NCI-H1930 (cell line): ENCODE results near the gene DCST1.

ENCODE experiments used
- DNase-seq, 2 experiments: peaks; one replicate each; lab custom pipeline; 2025; lab: John Stamatoyannopoulos, UW

DCST1 gene

DNA sequence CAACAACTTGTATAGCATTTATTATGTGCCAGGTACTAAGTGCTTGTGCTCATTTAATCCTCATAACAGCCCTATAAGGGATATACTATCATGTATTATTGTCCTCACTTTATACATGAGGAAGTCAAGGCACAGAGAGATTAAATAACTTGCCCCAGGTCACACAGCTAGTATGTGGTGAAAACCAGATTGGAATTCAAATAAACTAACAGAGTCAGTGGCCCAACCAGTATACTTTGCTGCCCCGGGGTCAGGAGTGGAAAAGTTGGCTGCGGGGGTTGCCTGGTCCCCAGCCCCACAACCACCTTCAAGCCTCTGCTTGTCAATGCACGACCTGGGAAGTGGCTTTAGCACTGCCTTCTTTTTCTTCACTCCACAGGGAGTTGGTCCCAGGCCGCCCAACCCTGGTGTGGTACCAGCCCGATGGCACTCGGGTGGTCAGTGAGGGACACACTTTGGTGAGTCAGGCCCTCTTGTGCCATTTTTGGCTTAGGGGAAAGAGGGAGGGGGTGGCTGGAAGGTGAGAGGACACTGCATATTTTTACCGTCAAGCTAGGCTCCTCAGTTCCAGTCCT, 20.0 kb downstream of the DCST1 start:
- DNase-seq: no peak

DNA sequence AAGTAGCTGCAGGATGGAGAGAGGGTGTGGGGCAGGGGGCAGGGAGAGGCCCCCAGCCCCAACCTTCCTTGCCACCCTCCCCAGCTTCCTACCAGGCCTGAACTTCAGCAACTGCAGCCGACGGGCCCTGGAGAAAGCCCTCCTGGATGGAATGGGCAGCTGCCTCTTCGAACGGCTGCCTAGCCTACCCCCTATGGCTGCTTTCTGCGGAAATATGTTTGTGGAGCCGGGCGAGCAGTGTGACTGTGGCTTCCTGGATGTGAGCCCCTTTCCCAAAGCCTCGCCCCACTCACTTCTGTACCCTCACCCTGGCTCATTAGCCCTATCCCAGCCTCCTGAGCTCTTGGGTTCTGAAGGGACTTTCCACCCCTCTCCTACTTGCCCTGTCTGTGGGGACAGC, 23.5 kb downstream of the DCST1 start:
- DNase-seq: no peak

DNA sequence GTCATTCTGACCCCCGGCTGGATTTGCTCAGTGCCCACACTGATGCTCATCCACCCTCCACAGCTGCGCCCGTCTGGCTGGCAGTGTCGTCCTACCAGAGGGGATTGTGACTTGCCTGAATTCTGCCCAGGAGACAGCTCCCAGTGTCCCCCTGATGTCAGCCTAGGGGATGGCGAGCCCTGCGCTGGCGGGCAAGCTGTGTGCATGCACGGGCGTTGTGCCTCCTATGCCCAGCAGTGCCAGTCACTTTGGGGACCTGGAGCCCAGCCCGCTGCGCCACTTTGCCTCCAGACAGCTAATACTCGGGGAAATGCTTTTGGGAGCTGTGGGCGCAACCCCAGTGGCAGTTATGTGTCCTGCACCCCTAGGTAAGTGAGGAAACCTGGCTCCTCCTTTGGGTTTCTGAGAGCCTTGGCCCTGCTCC, 24.2 kb downstream of the DCST1 start:
- DNase-seq: no peak

GRCh38 chr1:155060736-155061135, 27.1 kb downstream of the DCST1 start:
- no peak for DNase-seq

DNA sequence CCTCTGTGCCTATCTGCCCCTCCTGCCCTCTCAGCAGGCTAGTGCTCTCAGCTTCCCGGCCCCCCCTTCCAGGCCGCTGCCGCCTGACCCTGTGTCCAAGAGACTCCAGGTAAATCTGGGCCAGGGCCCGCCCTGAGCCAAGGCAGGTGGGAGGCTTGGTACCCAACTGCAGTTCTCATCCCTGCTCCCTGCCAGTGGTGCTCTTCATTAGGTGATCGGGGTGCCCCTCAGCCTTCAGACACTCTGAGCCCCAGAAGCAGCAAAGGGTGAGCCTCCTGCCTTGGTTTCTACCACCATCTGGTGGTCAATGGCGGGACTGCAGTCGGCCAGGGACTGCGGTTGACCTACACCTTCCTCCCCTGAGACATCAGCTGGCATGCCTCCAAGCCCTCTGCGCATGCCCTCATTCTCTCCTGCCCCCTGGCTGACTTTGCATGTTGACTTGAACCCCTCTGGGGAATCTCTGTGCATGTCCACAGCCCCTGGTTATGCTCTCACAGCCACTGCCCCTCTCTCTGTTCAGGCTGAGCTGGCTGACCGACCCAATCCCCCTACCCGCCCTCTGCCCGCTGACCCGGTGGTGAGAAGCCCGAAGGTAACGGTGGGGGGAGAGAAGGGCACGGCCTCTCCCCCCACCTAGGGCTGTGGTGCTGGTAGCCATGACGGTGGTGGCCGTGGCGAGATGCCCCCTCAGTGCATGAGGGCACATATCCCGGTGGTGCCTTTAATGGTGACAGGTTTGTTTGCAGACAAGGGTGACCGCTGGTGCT, 27.9 kb downstream of the DCST1 start:
- DNase-seq: peak; percentile 75 to 84

GRCh38 chr1:155062151-155062686, 28.6 kb downstream of the DCST1 start:
- no peak for DNase-seq

DNA sequence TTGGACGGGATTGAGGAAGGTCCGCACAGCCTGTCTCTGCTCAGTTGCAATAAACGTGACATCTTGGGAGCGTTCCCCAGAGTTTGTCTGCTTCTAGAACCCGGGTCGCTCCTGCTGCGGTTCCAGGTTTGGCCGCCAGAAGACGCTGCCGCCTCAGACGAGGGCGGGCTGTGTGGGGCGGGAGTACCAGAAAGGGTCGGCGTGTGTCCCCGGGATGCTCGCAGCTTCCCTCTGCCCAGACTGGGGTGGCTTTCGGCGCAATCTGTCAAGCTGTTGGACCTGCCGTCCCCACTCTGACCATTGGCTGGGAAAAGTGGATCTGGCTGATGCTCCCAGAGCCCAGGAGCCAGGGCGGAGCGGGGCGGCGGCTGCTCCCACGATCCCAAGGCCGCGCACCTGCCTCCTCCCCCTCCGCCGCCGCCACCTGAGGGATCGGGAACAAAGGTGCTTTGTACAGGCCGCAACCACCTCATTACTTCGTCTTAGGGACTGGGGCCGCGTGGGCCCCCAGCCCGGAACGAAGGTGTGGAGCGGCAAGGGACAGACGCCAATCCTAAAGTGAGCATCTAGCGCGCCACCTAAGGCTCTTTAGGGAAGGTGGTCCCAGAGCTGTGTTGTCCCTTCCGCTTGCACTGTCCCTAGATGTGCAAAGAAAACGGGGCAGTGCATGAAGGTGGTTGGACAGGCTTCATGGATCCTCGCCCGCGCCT, 29.2 kb downstream of the DCST1 start:
- DNase-seq: peak; percentile 19 to 67

- DNase-seq: peak; percentile 31 to 52
Measured at GRCh38 chr1:155063550-155064110, 30.0 kb downstream of the DCST1 start, which contains the start of gene EFNA4. Gene EFNA4 (plus strand): TSS chr1:155063740. CDS start chr1:155063824, 84 bp downstream.

DNA sequence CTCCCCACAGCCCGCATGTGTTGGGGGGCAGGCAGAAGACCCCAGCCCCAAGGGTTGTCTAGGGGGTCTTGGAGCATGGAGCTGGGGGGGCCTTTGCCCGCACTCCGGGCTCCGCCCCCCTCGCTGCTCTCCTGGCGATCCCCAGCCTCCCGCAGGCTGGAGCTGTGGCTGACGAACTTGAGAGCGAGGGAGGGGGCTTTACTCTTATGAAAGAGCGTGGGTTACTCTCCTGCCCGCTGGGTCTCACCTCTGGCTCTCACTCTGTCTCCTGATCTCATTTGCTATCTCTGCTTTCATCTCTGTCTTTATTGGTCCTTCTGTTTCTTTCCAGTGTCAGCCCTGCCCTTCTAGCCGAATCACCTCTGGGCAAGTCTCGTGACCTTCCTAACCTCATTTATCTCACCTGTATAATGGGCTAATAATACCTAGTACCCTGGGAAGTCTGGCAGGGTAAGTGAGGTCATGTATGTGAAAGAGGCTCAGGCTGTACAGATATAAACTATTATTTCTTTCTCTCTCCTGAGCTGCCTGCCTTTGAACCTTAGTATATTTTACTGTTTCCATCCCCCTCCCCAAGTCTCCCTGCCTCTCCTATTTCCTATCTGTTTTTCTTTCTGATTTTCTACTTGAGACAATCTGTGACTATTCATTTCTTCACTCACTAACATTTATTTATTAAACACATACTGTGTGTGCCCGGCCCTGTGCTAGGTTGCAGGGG, 30.6 kb downstream of the DCST1 start:
- DNase-seq: peak in 1 of 2 experiments; percentile 41

DNA sequence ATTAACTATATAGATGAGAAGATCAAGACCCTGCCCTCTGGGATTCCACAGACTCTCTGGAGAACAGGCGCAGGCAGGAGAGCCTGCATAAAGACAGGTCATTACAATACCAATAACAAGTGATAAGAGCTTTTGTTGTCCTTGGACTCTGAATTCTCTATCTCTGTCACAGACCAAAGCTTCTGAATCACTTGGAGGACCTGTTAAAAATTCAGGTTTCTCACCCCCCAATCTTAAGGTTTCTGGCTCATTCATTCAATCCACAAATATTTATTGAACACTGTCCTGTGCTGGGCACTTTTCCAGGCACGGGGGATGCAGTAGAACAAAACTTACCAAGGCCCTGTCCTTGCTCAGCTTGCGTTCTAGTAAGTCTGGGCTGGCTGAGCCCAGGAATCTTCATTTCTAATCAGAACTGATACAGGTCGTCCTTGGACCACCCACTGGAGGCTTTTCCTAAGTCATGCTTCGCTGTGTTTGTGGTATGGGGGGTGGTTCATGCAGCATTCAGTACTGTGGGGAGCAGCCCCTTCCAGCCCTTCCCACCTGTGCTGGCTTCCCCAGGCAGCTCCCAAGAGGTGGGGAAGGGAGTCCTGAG, 31.3 kb downstream of the DCST1 start:
- no peak for DNase-seq

GRCh38 chr1:155066777-155067176, 33.2 kb downstream of the DCST1 start:
- no peak for DNase-seq

GRCh38 chr1:155068599-155068998, 35.0 kb downstream of the DCST1 start:
- no peak for DNase-seq

DNA sequence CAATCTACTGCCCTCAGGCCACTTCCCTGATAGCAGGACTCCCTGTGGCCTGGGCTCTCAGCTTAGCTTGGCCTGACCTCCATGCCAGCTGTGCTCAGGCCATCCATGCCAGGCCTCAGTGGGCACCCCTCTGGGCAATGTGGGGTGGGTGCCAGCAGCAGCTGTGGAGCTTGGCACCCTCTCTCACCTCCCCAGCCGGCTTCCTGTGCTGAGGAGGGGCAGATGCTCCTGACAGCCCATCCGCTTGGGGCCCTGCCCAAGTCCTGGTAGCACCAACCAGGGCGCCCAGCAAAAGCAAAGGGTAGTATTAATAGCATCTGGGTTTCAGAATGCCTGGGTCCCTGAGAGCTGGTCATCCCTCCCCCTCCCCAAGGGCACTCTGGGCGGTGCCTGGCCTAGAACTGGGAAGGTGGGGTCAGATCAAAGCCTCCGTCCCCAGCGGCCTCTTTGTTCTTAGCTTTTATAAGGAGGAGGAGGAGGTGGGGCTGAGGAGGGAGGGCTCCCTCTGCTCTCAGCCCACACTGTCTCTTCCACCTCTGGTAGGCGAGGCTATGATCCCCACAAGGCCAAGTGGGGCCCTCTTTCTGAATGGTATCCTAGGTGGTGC, 36.0 kb downstream of the DCST1 start:
- peak in 1 of 2 experiments; percentile 11 for DNase-seq

DNA sequence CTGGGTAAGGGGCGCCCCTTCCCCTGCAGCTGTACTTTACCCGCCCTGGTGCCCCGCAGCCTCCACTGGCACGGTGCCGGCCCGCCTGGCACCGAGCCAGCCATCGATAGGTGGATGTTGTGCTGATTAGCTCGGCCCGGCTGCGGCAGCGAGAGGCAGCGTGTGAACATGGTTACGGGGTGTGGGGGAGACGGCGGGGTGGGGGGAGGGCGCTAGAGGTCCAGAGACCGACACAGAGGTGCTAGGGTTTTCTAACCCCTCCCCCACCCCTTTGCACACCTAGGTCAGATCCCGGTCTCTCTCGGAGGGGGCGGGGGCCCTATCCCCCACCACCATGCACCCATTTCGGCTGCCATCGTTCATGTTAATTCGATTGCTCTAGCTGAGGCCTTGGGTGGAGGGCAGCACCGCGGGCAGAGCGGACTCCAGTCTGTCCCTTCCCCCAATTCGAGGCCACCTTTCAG, 36.6 kb downstream of the DCST1 start:
- DNase-seq: no peak

GRCh38 chr1:155070721-155071569, 37.3 kb downstream of the DCST1 start:
- peak; percentile 71 to 85 for DNase-seq

- DNase-seq: peak; percentile 50 to 62
Measured at GRCh38 chr1:155071701-155072100, 38.1 kb downstream of the DCST1 start.

- no peak for DNase-seq
Measured at GRCh38 chr1:155072531-155073289, 39.1 kb downstream of the DCST1 start.

GRCh38 chr1:155073377-155074242, 40.0 kb downstream of the DCST1 start:
- DNase-seq: no peak
